Astrocyte of the spinal cord (primary cell): ENCODE data around the gene DSCAM.

Experiments
- DNase-seq: peaks from one replicate; pipeline ENCODE4 v3.0.0; 2011; ENCODE audit warnings: low read depth, low spot score
- H3K4me3 ChIP-seq: 2 replicates; pipeline ENCODE4 v1.5.1; 2011; ENCODE audit warnings: low read depth, mild to moderate bottlenecking, low read length, moderate library complexity
- CTCF ChIP-seq: IDR thresholded peaks from 2 replicates; pipeline ENCODE4 v1.5.1; 2012; ENCODE audit warnings: low read depth, mild to moderate bottlenecking, low read length, inconsistent platforms
- in situ Hi-C: cut with HindIII; loops from 2 replicates; pipeline ENCODE4 v1.10.0; 2017; ENCODE audit warnings: low sequenced_read_pairs

DSCAM gene

GRCh38 chr21:40421121-40421520 lies 425.8 kb downstream of the DSCAM start:
- TF ChIP-seq CTCF: no peak
- DNase-seq: no peak
- H3K4me3 ChIP-seq: no peak overlapping the region
- in situ Hi-C loops: no loop called here

GRCh38 chr21:40416572-40416971 lies 430.4 kb downstream of the DSCAM start:
- no peak for TF ChIP-seq CTCF
- DNase-seq: no peak
- H3K4me3 ChIP-seq: no peak overlapping the region
- in situ Hi-C loops: no loop called here

GRCh38 chr21:40408561-40408960 lies 438.4 kb downstream of the DSCAM start:
- no peak for DNase-seq
- TF ChIP-seq CTCF: no peak
- in situ Hi-C loops: no loop called here

GRCh38 chr21:40404396-40404800 lies 442.6 kb downstream of the DSCAM start:
- in situ Hi-C loops: no loop called here
- DNase-seq: peak; percentile 3
- TF ChIP-seq CTCF: no peak
- no peak overlapping the region for H3K4me3 ChIP-seq

More at GRCh38 chr21:40408561-40408960, 438.4 kb downstream of the DSCAM start:
- no peak overlapping the region for H3K4me3 ChIP-seq

GRCh38 chr21:40402884-40403582 lies 443.9 kb downstream of the DSCAM start:
- DNase-seq: no peak
- in situ Hi-C loops: no loop called here
- TF ChIP-seq CTCF: no peak
- no peak overlapping the region for H3K4me3 ChIP-seq

- DNase-seq: no peak
- no peak for TF ChIP-seq CTCF
- no peak overlapping the region for H3K4me3 ChIP-seq
- in situ Hi-C loops: no loop called here
Observed at GRCh38 chr21:40395732-40396131, 451.2 kb downstream of the DSCAM start.
